Measurements from ENCODE around the gene TTLL10. TPM values are rescaled to one million over a fixed set of nuclear protein-coding genes. Genes with fewer than 3 reads are reported as not detected.
"Not testable (repeated sequence)": the region's sequence is repeated elsewhere in the genome, so short reads cannot be mapped to it uniquely, and the experiment has no call there.

TTLL10 gene
- total RNA-seq, 1 experiment from 2014 or later = 4.0 TPM

GRCh38 chr1:1151306-1151705 lies 22.4 kb upstream of the TTLL10 start:
- no peaks in the 10 kb centered on the region for H4K20me1 ChIP-seq (ENCODE audit: insufficient read depth)
- H3K27me3 ChIP-seq (ENCODE audit: insufficient read depth, low read depth) = no peaks in the 10 kb centered on the region
- no peak overlapping the region for H3K4me2 ChIP-seq
- H3K27ac ChIP-seq = no peak overlapping the region
- no TSS peak for BruUV-seq (replicated peaks)
- no peaks in the 10 kb centered on the region for H3K9me3 ChIP-seq (ENCODE audit: insufficient read depth, low read depth)
- H3K9me2 ChIP-seq (ENCODE audit: insufficient read depth) = no peaks in the 10 kb centered on the region
- H3K4me1 ChIP-seq (replicated peaks; ENCODE audit: insufficient read depth) = peaks cover 9% of the 10 kb centered on the region
- ChIA-PET CTCF (no interaction called here), POLR2A (ENCODE audit: unreplicated experiment) (interaction anchor here (0.6 kb wide), 1 partner anchor 67 kb away, joined by 9 read pairs; no protein-coding TSS in a partner anchor)
- H3K79me2 ChIP-seq (ENCODE audit: low read depth) = no peaks in the 10 kb centered on the region
- no peak overlapping the region for H3K4me3 ChIP-seq
- intact Hi-C loops (cut with micrococcal nuclease; ENCODE audit: unreplicated experiment) = no loop called here
- DNase-seq = no peak
- H2AFZ ChIP-seq = no peak overlapping the region
- TF ChIP-seq EZH2 (IDR thresholded peaks at IDR 0.05; ENCODE audit: low read depth) = no peak
- TF ChIP-seq, protein P1, sequence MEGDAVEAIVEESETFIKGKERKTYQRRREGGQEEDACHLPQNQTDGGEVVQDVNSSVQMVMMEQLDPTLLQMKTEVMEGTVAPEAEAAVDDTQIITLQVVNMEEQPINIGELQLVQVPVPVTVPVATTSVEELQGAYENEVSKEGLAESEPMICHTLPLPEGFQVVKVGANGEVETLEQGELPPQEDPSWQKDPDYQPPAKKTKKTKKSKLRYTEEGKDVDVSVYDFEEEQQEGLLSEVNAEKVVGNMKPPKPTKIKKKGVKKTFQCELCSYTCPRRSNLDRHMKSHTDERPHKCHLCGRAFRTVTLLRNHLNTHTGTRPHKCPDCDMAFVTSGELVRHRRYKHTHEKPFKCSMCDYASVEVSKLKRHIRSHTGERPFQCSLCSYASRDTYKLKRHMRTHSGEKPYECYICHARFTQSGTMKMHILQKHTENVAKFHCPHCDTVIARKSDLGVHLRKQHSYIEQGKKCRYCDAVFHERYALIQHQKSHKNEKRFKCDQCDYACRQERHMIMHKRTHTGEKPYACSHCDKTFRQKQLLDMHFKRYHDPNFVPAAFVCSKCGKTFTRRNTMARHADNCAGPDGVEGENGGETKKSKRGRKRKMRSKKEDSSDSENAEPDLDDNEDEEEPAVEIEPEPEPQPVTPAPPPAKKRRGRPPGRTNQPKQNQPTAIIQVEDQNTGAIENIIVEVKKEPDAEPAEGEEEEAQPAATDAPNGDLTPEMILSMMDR (conservative IDR thresholded peaks at IDR 0.05) = no peak
- H3F3A ChIP-seq (ENCODE audit: insufficient read depth, low read depth) = peaks cover 31% of the 10 kb centered on the region
- H3K36me3 ChIP-seq (ENCODE audit: low read depth) = no peaks in the 10 kb centered on the region

DNA sequence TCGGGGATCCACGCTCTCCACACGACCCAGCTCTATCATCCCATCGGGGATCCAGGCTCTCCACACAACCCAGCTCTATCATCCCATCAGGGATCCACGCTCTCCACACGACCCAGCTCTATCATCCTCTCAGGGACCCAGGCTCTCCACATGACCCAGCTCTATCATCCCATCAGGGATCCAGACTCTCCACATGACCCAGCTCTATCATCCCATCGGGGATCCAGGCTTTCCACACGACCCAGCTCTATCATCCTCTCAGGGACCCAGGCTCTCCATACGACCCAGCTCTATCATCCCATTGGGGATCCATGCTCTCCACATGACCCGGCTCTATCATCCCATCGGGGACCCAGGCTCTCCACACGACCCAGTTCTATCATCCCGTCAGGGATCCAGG lies 21.2 kb upstream of the TTLL10 start:
- intact Hi-C loops (cut with micrococcal nuclease; ENCODE audit: unreplicated experiment); BruUV-seq (replicated peaks); H2AFZ ChIP-seq; H3K4me1 ChIP-seq (replicated peaks; ENCODE audit: insufficient read depth); CTCF ChIA-PET; DNase-seq; H3K36me3 ChIP-seq (ENCODE audit: low read depth); H3K27me3 ChIP-seq (ENCODE audit: insufficient read depth, low read depth); H3K4me2 ChIP-seq; H3K27ac ChIP-seq; H3K79me2 ChIP-seq (ENCODE audit: low read depth); H4K20me1 ChIP-seq (ENCODE audit: insufficient read depth); H3K4me3 ChIP-seq; H3K9me2 ChIP-seq (ENCODE audit: insufficient read depth); H3K9me3 ChIP-seq (ENCODE audit: insufficient read depth, low read depth): not testable (repeated sequence)
- POLR2A ChIA-PET (ENCODE audit: unreplicated experiment) = interaction anchor here (0.7 kb wide), 1 partner anchor 36 kb away, joined by 15 read pairs; no protein-coding TSS in a partner anchor
- peaks cover 31% of the 10 kb centered on the region for H3F3A ChIP-seq (ENCODE audit: insufficient read depth, low read depth)

GRCh38 chr1:1153215-1153614 lies 20.5 kb upstream of the TTLL10 start:
- intact Hi-C loops (cut with micrococcal nuclease; ENCODE audit: unreplicated experiment); H3K36me3 ChIP-seq (ENCODE audit: low read depth); DNase-seq; BruUV-seq (replicated peaks); H3K4me2 ChIP-seq; CTCF ChIA-PET; H3K4me3 ChIP-seq; H3K27ac ChIP-seq; H3K9me3 ChIP-seq (ENCODE audit: insufficient read depth, low read depth); H4K20me1 ChIP-seq (ENCODE audit: insufficient read depth); H2AFZ ChIP-seq; H3K27me3 ChIP-seq (ENCODE audit: insufficient read depth, low read depth); H3K79me2 ChIP-seq (ENCODE audit: low read depth); H3K4me1 ChIP-seq (replicated peaks; ENCODE audit: insufficient read depth); H3K9me2 ChIP-seq (ENCODE audit: insufficient read depth): not testable (repeated sequence)
- H3F3A ChIP-seq (ENCODE audit: insufficient read depth, low read depth) = peaks cover 29% of the 10 kb centered on the region; the same call in 1 of the 2 replicates
- POLR2A ChIA-PET (ENCODE audit: unreplicated experiment) = interaction anchor here (0.7 kb wide), 1 partner anchor 17 kb away, joined by 19 read pairs; no protein-coding TSS in a partner anchor

DNA sequence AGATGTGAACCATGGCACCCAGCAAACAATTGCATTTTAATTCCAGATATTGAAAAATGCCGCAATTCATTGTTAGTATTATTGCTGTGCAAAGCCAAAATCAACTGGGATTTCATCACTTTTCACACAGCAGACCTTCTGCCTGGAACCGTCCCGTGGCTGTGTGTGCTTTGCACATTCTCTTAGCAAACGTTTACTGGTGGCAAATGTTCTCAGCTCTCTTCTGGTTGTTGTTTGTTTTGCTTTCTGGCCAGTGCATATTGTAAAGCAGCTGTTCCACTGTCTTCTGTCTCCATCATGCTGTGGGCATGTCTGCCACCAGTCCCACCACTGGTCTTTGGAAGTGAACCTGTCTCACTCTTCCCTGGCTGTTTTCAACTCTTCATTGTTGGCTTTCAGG lies 19.8 kb upstream of the TTLL10 start:
- DNase-seq = no peak
- Histone ChIP-seq H2AFZ (no peak overlapping the region), H3K27ac (no peak overlapping the region), H3K9me3 (ENCODE audit: insufficient read depth, low read depth) (no peaks in the 10 kb centered on the region), H3F3A (ENCODE audit: insufficient read depth, low read depth) (peaks cover 27% of the 10 kb centered on the region; the same call in 1 of the 2 replicates), H3K36me3 (ENCODE audit: low read depth) (no peaks in the 10 kb centered on the region), H3K9me2 (ENCODE audit: insufficient read depth) (no peaks in the 10 kb centered on the region), H3K79me2 (ENCODE audit: low read depth) (no peaks in the 10 kb centered on the region), H3K4me2 (no peak overlapping the region), H3K4me1 (replicated peaks; ENCODE audit: insufficient read depth) (peaks cover 16% of the 10 kb centered on the region), H3K4me3 (no peak overlapping the region), H4K20me1 (ENCODE audit: insufficient read depth) (no peaks in the 10 kb centered on the region), H3K27me3 (ENCODE audit: insufficient read depth, low read depth) (no peaks in the 10 kb centered on the region)
- BruUV-seq (replicated peaks) = no TSS peak
- ChIA-PET CTCF (no interaction called here), POLR2A (ENCODE audit: unreplicated experiment) (no interaction called here)
- TF ChIP-seq, protein P1 (conservative IDR thresholded peaks at IDR 0.05) = no peak
- no peak for TF ChIP-seq EZH2 (IDR thresholded peaks at IDR 0.05; ENCODE audit: low read depth)
- intact Hi-C loops (cut with micrococcal nuclease; ENCODE audit: unreplicated experiment) = no loop called here

Data from PC-9 (cell line).